Transverse colon (tissue), 4 donors: Measurements from ENCODE around the gene STYXL1.

Experiments used
- EP300 ChIP-seq: sonication (generic); formaldehyde crosslinking; IDR thresholded peaks from one replicate; pipeline ENCODE4 v1.6.1; 2017; ENCODE audit warnings: antibody characterized with exemption, low read depth
- POLR2A ChIP-seq: fragments of 450-650 bp; IDR thresholded peaks from one replicate; pipeline ENCODE4 v1.6.1; 2016; ENCODE audit warnings: antibody characterized with exemption, mild to moderate bottlenecking, moderate library complexity
- POLR2AphosphoS5 ChIP-seq, 3 donors: sonication (generic); formaldehyde crosslinking; IDR thresholded peaks; one replicate each; pipeline ENCODE4 v1.6.1; 2016; ENCODE audit warnings: antibody characterized with exemption in 3 of 3
- TF ChIP-seq, protein P1 (sequence below), 5 experiments: fragments of 200-600 bp in 3 of 5; fragments of 450-650 bp in 2 of 5; sonication (generic) in 3 of 5; IDR thresholded peaks; 1 replicate in 2 of 5; 2 replicates in 3 of 5; pipeline ENCODE4 v1.5.1; 2016 to 2017; ENCODE audit warnings: antibody characterized with exemption in 5 of 5, inconsistent platforms in 3 of 5, mild to moderate bottlenecking in 2 of 5, moderate library complexity in 1 of 5

DNA sequence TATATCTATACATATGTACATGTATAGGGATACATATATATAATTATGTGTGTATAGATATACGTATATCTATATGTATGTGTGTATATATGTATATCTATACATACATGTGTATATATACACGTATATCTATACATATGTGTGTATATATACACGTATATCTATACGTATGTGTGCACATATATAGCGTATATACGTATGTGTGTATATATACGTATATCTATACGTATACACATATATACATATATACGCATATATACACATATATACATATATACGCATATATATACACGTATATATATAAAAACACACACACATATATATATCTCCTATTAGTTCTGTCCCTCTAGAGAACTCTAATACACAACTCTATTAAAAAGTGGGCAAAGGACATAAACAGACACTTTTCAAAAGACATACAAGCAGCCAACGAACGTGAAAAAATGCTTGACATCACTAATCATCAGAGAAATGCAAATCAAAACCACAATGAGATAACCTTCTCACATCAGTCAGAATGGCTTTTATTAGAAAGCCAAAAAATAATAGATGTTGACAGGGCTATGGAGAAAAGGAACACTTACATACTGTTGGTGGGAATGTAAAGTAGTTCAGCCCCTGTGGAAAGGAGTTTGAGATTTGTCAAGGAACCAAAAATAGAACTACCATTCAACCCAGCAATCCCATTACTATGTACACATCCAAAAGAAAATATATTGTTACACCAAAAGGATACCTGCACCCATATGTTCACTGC, 31.4 kb downstream of the STYXL1 start:
- TF ChIP-seq POLR2AphosphoS5 (IDR thresholded peaks at IDR 0.05) (no peak), EP300 (no peak), POLR2A (no peak)
- TF ChIP-seq, protein P1, sequence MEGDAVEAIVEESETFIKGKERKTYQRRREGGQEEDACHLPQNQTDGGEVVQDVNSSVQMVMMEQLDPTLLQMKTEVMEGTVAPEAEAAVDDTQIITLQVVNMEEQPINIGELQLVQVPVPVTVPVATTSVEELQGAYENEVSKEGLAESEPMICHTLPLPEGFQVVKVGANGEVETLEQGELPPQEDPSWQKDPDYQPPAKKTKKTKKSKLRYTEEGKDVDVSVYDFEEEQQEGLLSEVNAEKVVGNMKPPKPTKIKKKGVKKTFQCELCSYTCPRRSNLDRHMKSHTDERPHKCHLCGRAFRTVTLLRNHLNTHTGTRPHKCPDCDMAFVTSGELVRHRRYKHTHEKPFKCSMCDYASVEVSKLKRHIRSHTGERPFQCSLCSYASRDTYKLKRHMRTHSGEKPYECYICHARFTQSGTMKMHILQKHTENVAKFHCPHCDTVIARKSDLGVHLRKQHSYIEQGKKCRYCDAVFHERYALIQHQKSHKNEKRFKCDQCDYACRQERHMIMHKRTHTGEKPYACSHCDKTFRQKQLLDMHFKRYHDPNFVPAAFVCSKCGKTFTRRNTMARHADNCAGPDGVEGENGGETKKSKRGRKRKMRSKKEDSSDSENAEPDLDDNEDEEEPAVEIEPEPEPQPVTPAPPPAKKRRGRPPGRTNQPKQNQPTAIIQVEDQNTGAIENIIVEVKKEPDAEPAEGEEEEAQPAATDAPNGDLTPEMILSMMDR (IDR thresholded peaks at IDR 0.05), result no peak
